IMR-90 (cell line): ENCODE measurements around the gene FOXL1. TPM values are rescaled to one million over a fixed set of nuclear protein-coding genes. Genes with fewer than 3 reads are reported as not detected.

Experiments
- ATAC-seq: fragments of 200-7000 bp; cut with Tn5 transposase; 2 replicates; pipeline ENCODE4 v1.9.1; 2020; ENCODE audit warnings: low read depth, mild to moderate bottlenecking, moderate library complexity
- BruUV-seq: library from RNA; stranded (reverse); fragments of 400-500 nt; replicated peaks from 2 replicates; lab custom pipeline; 2021; lab: Mats Ljungman, UMichigan
- CTCF ChIA-PET: fragments of 300-600 bp; formaldehyde crosslinking; extraction: SDS; loops from one replicate; lab custom pipeline; 2021; ENCODE audit warnings: antibody characterized with exemption; lab: Yijun Ruan, JAX
- POLR2A ChIA-PET: fragments of 300-600 bp; sonication (Branson Sonifier 250); formaldehyde crosslinking; loops from one replicate; lab custom pipeline; 2022; ENCODE audit warnings: antibody characterized with exemption; ENCODE audit not compliant: unreplicated experiment; lab: Charles Lee
- DNase-seq: peaks from one replicate; pipeline ENCODE4 v3.0.0; 2013
- H2AFZ ChIP-seq: replicated peaks from 2 replicates; pipeline ENCODE3; 2013; ENCODE audit warnings: low read length, mild to moderate bottlenecking; ENCODE audit not compliant: poor library complexity
- H2AK5ac ChIP-seq: 2 replicates; pipeline ENCODE4 v1.6.1; 2013; ENCODE audit warnings: low read depth, low read length, inconsistent platforms
- H2AK9ac ChIP-seq: replicated peaks from 2 replicates; pipeline ENCODE3; 2013; ENCODE audit warnings: mild to moderate bottlenecking, low read depth, low read length, moderate library complexity; ENCODE audit not compliant: poor library complexity
- H2BK120ac ChIP-seq: 2 replicates; pipeline ENCODE4 v1.6.1; 2013; ENCODE audit warnings: low read depth, low read length, inconsistent platforms
- H2BK15ac ChIP-seq: 3 replicates; pipeline ENCODE4 v1.6.1; 2013; ENCODE audit warnings: low read depth, low read length, inconsistent platforms
- H2BK20ac ChIP-seq: 2 replicates; pipeline ENCODE4 v1.6.1; 2013; ENCODE audit warnings: low read depth, mild to moderate bottlenecking, inconsistent platforms, low read length, moderate library complexity
- H2BK5ac ChIP-seq: 2 replicates; pipeline ENCODE4 v1.6.1; 2013; ENCODE audit warnings: mild to moderate bottlenecking, low read depth, low read length, inconsistent platforms; ENCODE audit not compliant: poor library complexity, severe bottlenecking
- H3K14ac ChIP-seq: replicated peaks from 2 replicates; pipeline ENCODE4 v1.6.1; 2013; ENCODE audit warnings: low read depth, low read length, inconsistent platforms
- H3K18ac ChIP-seq: 2 replicates; pipeline ENCODE4 v1.6.1; 2013; ENCODE audit warnings: low read depth, low read length, control low read depth
- H3K23ac ChIP-seq: 2 replicates; pipeline ENCODE4 v1.6.1; 2013; ENCODE audit warnings: low read depth, low read length, inconsistent platforms
- H3K27ac ChIP-seq: 2 replicates; pipeline ENCODE4 v1.5.1; 2013; ENCODE audit warnings: mild to moderate bottlenecking, control low read depth, low read length; ENCODE audit not compliant: insufficient read depth
- H3K27me3 ChIP-seq: 2 replicates; pipeline ENCODE4 v1.6.1; 2013; ENCODE audit warnings: low read length; ENCODE audit not compliant: control insufficient read depth, insufficient read depth
- H3K36me3 ChIP-seq: 2 replicates; pipeline ENCODE4 v1.6.1; 2013; ENCODE audit warnings: low read length, mixed read lengths; ENCODE audit not compliant: control insufficient read depth, insufficient read depth
- H3K4ac ChIP-seq: 2 replicates; pipeline ENCODE4 v1.6.1; 2013; ENCODE audit warnings: low read depth, low read length, inconsistent platforms
- H3K4me1 ChIP-seq: 2 replicates; pipeline ENCODE4 v1.6.1; 2013; ENCODE audit warnings: low read length, mixed read lengths; ENCODE audit not compliant: control insufficient read depth, insufficient read depth
- H3K4me2 ChIP-seq: 2 replicates; pipeline ENCODE4 v1.6.1; 2013; ENCODE audit warnings: low read depth, mild to moderate bottlenecking, control low read depth, low read length, moderate library complexity
- H3K4me3 ChIP-seq: 2 replicates; pipeline ENCODE4 v1.5.1; 2013; ENCODE audit warnings: low read depth, mild to moderate bottlenecking, control low read depth, low read length, moderate library complexity; ENCODE audit not compliant: insufficient read depth
- H3K56ac ChIP-seq: 2 replicates; pipeline ENCODE4 v1.6.1; 2013; ENCODE audit warnings: low read length, inconsistent platforms; ENCODE audit not compliant: insufficient read depth; ENCODE audit errors: extremely low read depth
- H3K79me1 ChIP-seq, 2 experiments: 2 replicates each; pipeline ENCODE4 v1.6.1; 2013; ENCODE audit warnings: low read length in 2 of 2, inconsistent platforms in 1 of 2, low read depth in 1 of 2
- H3K9ac ChIP-seq: 2 replicates; pipeline ENCODE4 v1.6.1; 2013; ENCODE audit warnings: low read depth, low read length, control low read depth
- H3K9me1 ChIP-seq: 2 replicates; pipeline ENCODE4 v1.6.1; 2013; ENCODE audit warnings: low read length, inconsistent platforms; ENCODE audit not compliant: insufficient read depth
- H3K9me3 ChIP-seq: 2 replicates; pipeline ENCODE4 v1.6.1; 2013; ENCODE audit warnings: low read length; ENCODE audit not compliant: control insufficient read depth, insufficient read depth
- H4K20me1 ChIP-seq: 2 replicates; pipeline ENCODE4 v1.6.1; 2013; ENCODE audit warnings: low read length, inconsistent platforms; ENCODE audit not compliant: insufficient read depth
- H4K5ac ChIP-seq: 2 replicates; pipeline ENCODE4 v1.6.1; 2013; ENCODE audit warnings: mild to moderate bottlenecking, low read depth, low read length, control low read depth
- H4K8ac ChIP-seq, 2 experiments: 2 replicates each; pipeline ENCODE4 v1.6.1; 2013; ENCODE audit warnings: low read depth in 2 of 2, low read length in 2 of 2, control low read depth in 1 of 2, inconsistent platforms in 1 of 2
- H4K91ac ChIP-seq: 2 replicates; pipeline ENCODE4 v1.6.1; 2013; ENCODE audit warnings: low read depth, low read length, inconsistent platforms; ENCODE audit not compliant: insufficient read depth
- BHLHE40 ChIP-seq: fragments of 150-350 bp; IDR thresholded peaks from 2 replicates; pipeline ENCODE4 v1.6.1; 2016; ENCODE audit warnings: mild to moderate bottlenecking, low read depth, low read length
- CEBPB ChIP-seq: IDR thresholded peaks from 2 replicates; pipeline ENCODE4 v1.6.1; 2012; ENCODE audit warnings: low read depth, low read length, improper control_type of control experiment
- CTCF ChIP-seq: conservative IDR thresholded peaks from 2 replicates; pipeline ENCODE4 v1.5.1; 2012; ENCODE audit warnings: mild to moderate bottlenecking, low read depth, low read length, improper control_type of control experiment
- MAFK ChIP-seq: IDR thresholded peaks from 2 replicates; pipeline ENCODE4 v1.6.1; 2012; ENCODE audit warnings: low read depth, low read length, improper control_type of control experiment
- MAZ ChIP-seq: IDR thresholded peaks from 2 replicates; pipeline ENCODE4 v1.6.1; 2012; ENCODE audit warnings: low read depth, mild to moderate bottlenecking, low read length, improper control_type of control experiment, moderate library complexity, borderline replicate concordance
- MXI1 ChIP-seq: IDR thresholded peaks from 2 replicates; pipeline ENCODE4 v1.6.1; 2012; ENCODE audit warnings: low read depth, mild to moderate bottlenecking, low read length, moderate library complexity, borderline replicate concordance
- RAD21 ChIP-seq: IDR thresholded peaks from 2 replicates; pipeline ENCODE4 v1.6.1; 2012; ENCODE audit warnings: low read length, improper control_type of control experiment
- RCOR1 ChIP-seq: IDR thresholded peaks from 2 replicates; pipeline ENCODE4 v1.6.1; 2012; ENCODE audit warnings: mild to moderate bottlenecking, low read length, improper control_type of control experiment; ENCODE audit not compliant: insufficient replicate concordance
- RFX5 ChIP-seq: IDR thresholded peaks from 2 replicates; pipeline ENCODE4 v1.8.0; 2012; ENCODE audit warnings: low read depth, mild to moderate bottlenecking, low read length, moderate library complexity
- SMC3 ChIP-seq: fragments of 150-350 bp; IDR thresholded peaks from 2 replicates; pipeline ENCODE4 v1.6.1; 2016; ENCODE audit warnings: low read depth, mild to moderate bottlenecking, antibody characterized with exemption, low read length, moderate library complexity
- WGBS, 2 experiments: methylation state at CpG; one replicate each; pipeline versions ENCODE4 v1.1.5 to v1.1.7; 2013; ENCODE audit warnings: missing lambda C conversion rate in 2 of 2; ENCODE audit not compliant: insufficient read length in 1 of 2; ENCODE audit errors: extremely low coverage in 2 of 2; 5-methylcytosine and 5-hydroxymethylcytosine counted together
- dilution Hi-C: fragments of 300-500 bp; cut with HindIII; formaldehyde crosslinking; loops from one replicate; pipeline ENCODE4 v1.14.3; 2018; ENCODE audit warnings: low sequenced_read_pairs; ENCODE audit not compliant: unreplicated experiment
- in situ Hi-C: fragments of 300-500 bp; cut with MboI; formaldehyde crosslinking; loops from 3 replicates; pipeline ENCODE4 v1.14.3; 2019; ENCODE audit warnings: low sequenced_read_pairs, inconsistent platforms, mixed read lengths
- intact Hi-C: fragments of 100-400 bp; cut with micrococcal nuclease; formaldehyde crosslinking; loops from 2 replicates; pipeline ENCODE4 v1.10.0; 2022
- polyA plus RNA-seq, 3 experiments: library from polyadenylated mRNA; depleted of rRNA; stranded (reverse); fragments of >200 nt; gene quantifications; 2 replicates each; pipeline ENCODE4 v1.2.3, GENCODE V29; 2012; ENCODE audit warnings: low replicate concordance in 1 of 3
- total RNA-seq: library from RNA; depleted of rRNA; stranded (reverse); fragments of >200 nt; gene quantifications from 2 replicates; pipeline ENCODE4 v1.2.3, GENCODE V29; 2012
- TF ChIP-seq, protein P1 (sequence below): fragments of 150-350 bp; IDR thresholded peaks from 2 replicates; pipeline ENCODE4 v1.6.1; 2016; ENCODE audit warnings: low read depth, mild to moderate bottlenecking, low read length, moderate library complexity, borderline replicate concordance

FOXL1 gene
- total and polyA plus RNA-seq, 2 of the 4 experiments (the other 2 are of a cell fraction) = 15.2 to 25.8 TPM

- no peak for TF ChIP-seq MAZ
- TF ChIP-seq RCOR1 = peak; percentile 19
- TF ChIP-seq MAFK = peak; percentile 66
These were observed 7.7 kb downstream of the FOXL1 start (continued) for GRCh38 chr16:86585821-86586611.

DNA sequence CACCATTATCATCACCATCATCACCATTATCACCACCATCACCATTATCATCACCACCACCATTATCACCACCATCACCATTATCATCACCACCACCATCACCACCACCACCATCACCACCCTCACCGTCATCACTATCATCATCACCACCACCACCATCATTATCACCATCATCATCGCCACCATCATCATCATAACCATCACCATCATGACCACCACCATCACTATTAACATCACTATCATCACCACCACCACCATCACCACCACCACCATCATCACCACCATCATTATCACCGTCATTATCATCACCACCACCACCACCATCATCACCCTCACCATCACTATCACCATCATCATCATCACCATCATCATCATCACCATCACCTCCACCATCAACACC is 9.1 kb downstream of the FOXL1 start:
- Histone ChIP-seq H3K14ac (no peak overlapping the region), H3K9ac (no peak overlapping the region), H2BK5ac (peak overlapping the region; percentile 87), H3K56ac (no peak overlapping the region), H4K91ac (no peak overlapping the region), H3K4me2 (no peak overlapping the region), H3K79me1 (peaks cover 31 to 76% of the 10 kb centered on the region in 2 experiments), H3K23ac (no peak overlapping the region), H3K4me3 (no peak overlapping the region), H3K27ac (no peak overlapping the region), H2AFZ (no peak overlapping the region), H2BK20ac (peak overlapping the region; percentile 76; the same call in 1 of the 2 replicates), H3K18ac (no peak overlapping the region), H3K27me3 (no peaks in the 10 kb centered on the region), H3K9me3 (no peaks in the 10 kb centered on the region), H4K5ac (no peak overlapping the region), H2BK120ac (peak overlapping the region; percentile 90; the same call in 1 of the 2 replicates), H3K36me3 (peaks cover 3% of the 10 kb centered on the region; the same call in 1 of the 2 replicates), H4K20me1 (peaks cover 3% of the 10 kb centered on the region; the same call in 1 of the 2 replicates), H2BK15ac (peak overlapping the region; percentile 55; the same call in 1 of the 3 replicates), H3K9me1 (peaks cover 51% of the 10 kb centered on the region), H3K4ac (peak overlapping the region; percentile 86; the same call in 1 of the 2 replicates), H4K8ac (no peak overlapping the region; a peak in 1 of 4 replicates), H2AK9ac (no peak overlapping the region), H3K4me1 (peaks cover 49% of the 10 kb centered on the region), H2AK5ac (peak overlapping the region; percentile 96)
- intact Hi-C loops = no loop called here
- 96% methylated on average over 3 of the region's 3 CpGs; no CpG with 5 or more reads in 1 of the 2 experiments for WGBS, 2 experiments
- ATAC-seq (no peak), DNase-seq (no peak)
- in situ Hi-C loops = loop anchor here (10.0 kb wide), 1 partner anchor 167 kb away; no protein-coding TSS in a partner anchor
- ChIA-PET POLR2A (no interaction called here), CTCF (no interaction called here)
- no TSS peak for BruUV-seq
- dilution Hi-C loops = no loop called here
- no peak for TF ChIP-seq CTCF
- TF ChIP-seq BHLHE40 = no peak
- no peak for TF ChIP-seq CEBPB
- TF ChIP-seq, protein P1, sequence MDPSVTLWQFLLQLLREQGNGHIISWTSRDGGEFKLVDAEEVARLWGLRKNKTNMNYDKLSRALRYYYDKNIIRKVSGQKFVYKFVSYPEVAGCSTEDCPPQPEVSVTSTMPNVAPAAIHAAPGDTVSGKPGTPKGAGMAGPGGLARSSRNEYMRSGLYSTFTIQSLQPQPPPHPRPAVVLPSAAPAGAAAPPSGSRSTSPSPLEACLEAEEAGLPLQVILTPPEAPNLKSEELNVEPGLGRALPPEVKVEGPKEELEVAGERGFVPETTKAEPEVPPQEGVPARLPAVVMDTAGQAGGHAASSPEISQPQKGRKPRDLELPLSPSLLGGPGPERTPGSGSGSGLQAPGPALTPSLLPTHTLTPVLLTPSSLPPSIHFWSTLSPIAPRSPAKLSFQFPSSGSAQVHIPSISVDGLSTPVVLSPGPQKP = no peak
- no peak for TF ChIP-seq RFX5
- TF ChIP-seq SMC3 = no peak
- TF ChIP-seq MAZ = no peak
- no peak for TF ChIP-seq MXI1
- no peak for TF ChIP-seq RAD21
